Mesothelial cell of epicardium (in vitro differentiated cells): ENCODE data around the gene HAGHL. TPM values are rescaled to one million over a fixed set of nuclear protein-coding genes. Genes with fewer than 3 reads are reported as not detected.

Experiments used
- DNase-seq, 2 experiments: peaks; one replicate each; pipeline ENCODE4 v3.0.0; 2021; ENCODE audit warnings: low spot score in 2 of 2; ENCODE audit not compliant: unreplicated experiment in 2 of 2
- H3K27ac Mint-ChIP-seq: 2 replicates; pipeline ENCODE4 v1.8.0; 2021; ENCODE audit warnings: mixed read lengths
- H3K27me3 Mint-ChIP-seq: 2 replicates; pipeline ENCODE4 v1.8.0; 2021; ENCODE audit warnings: low read depth, mixed read lengths
- H3K36me3 Mint-ChIP-seq: 2 replicates; pipeline ENCODE4 v1.8.0; 2021; ENCODE audit warnings: mixed read lengths
- H3K4me1 Mint-ChIP-seq: 2 replicates; pipeline ENCODE4 v1.8.0; 2021; ENCODE audit warnings: mixed read lengths
- H3K4me3 Mint-ChIP-seq: 2 replicates; pipeline ENCODE4 v1.8.0; 2021; ENCODE audit warnings: mild to moderate bottlenecking, moderate library complexity, mixed read lengths
- H3K9me3 Mint-ChIP-seq: 2 replicates; pipeline ENCODE4 v1.8.0; 2021; ENCODE audit warnings: mixed read lengths
- microRNA-seq: library from miRNA; unstranded; fragments of <30 nt; microRNA quantifications from one replicate; pipeline ENCODE4 v1.2.0, GENCODE V29; 2021; ENCODE audit warnings: inconsistent platforms, mixed read lengths
- total RNA-seq: library from RNA; stranded (reverse); gene quantifications from 3 replicates; pipeline ENCODE4 v1.2.1, GENCODE V29; 2021
- TF ChIP-seq, protein P1 (sequence below): fragments of 200-600 bp; sonication (generic); IDR thresholded peaks from one replicate; pipeline ENCODE4 v1.5.0; 2021; ENCODE audit warnings: antibody characterized with exemption; ENCODE audit not compliant: unreplicated experiment

HAGHL gene
- total RNA-seq, 1 donor from 2014 or later: 6.4 TPM

DNA sequence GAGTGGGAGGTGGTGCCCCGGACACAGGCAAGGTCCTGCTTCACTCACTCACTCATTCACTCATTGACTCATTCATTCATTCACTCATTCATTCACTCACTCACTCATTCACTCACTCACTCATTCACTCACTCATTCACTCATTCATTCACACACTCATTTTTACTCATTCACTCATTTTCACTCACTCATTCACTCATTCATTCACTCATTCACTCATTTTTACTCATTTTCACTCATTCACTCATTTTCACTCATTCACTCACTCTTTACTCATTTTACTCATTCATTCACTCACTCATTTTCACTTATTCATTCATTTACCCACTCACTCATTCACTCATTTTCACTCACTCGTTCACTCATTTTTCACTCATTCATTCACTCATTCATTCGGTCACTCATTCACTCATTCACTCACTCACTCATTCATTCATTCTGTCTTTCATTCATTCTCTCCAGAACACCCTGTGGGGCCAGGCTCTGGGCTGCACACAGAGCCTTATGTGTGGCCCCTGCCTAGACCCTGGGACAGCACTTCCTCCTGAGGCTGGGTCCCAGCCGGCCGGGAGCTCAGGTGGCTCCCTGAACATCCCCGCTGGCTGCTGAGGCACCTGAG is 52.1 kb downstream of the HAGHL start:
- TF ChIP-seq, protein P1, sequence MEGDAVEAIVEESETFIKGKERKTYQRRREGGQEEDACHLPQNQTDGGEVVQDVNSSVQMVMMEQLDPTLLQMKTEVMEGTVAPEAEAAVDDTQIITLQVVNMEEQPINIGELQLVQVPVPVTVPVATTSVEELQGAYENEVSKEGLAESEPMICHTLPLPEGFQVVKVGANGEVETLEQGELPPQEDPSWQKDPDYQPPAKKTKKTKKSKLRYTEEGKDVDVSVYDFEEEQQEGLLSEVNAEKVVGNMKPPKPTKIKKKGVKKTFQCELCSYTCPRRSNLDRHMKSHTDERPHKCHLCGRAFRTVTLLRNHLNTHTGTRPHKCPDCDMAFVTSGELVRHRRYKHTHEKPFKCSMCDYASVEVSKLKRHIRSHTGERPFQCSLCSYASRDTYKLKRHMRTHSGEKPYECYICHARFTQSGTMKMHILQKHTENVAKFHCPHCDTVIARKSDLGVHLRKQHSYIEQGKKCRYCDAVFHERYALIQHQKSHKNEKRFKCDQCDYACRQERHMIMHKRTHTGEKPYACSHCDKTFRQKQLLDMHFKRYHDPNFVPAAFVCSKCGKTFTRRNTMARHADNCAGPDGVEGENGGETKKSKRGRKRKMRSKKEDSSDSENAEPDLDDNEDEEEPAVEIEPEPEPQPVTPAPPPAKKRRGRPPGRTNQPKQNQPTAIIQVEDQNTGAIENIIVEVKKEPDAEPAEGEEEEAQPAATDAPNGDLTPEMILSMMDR: no peak
- no peaks in the 10 kb centered on the region for H3K9me3 Mint-ChIP-seq
- H3K27ac Mint-ChIP-seq: no peak overlapping the region
- H3K36me3 Mint-ChIP-seq: no peaks in the 10 kb centered on the region
- peaks cover 12% of the 10 kb centered on the region for H3K27me3 Mint-ChIP-seq
- DNase-seq: no peak
- peaks cover 4% of the 10 kb centered on the region for H3K4me1 Mint-ChIP-seq
- H3K4me3 Mint-ChIP-seq: no peak overlapping the region

Small RNA genes lying within 50 kb of the gene (microRNA-seq; reads per million reads assigned to microRNA genes)
- not detected for gene MIR662

Other genes starting within 250 kb of the HAGHL start
- 48.2 to 49.1 TPM (median 48.7 TPM) in 3 replicates for gene CAPN15, start 199.4 kb upstream of the HAGHL start, total RNA-seq
- gene PRR35, start 166.7 kb upstream of the HAGHL start, total RNA-seq: 0.25 TPM in 1 of 3 replicates, not detected in the others
- gene NHLRC4, start 160.1 kb upstream of the HAGHL start, total RNA-seq: 2.3 to 3.0 TPM (median 2.7 TPM) in 3 replicates
- 78.5 to 86.7 TPM (median 84.8 TPM) in 3 replicates for gene PIGQ, start 157.1 kb upstream of the HAGHL start, total RNA-seq
- 23.2 to 26.2 TPM (median 25.5 TPM) in 3 replicates for gene RAB40C, start 137.0 kb upstream of the HAGHL start, total RNA-seq
- gene WFIKKN1, start 96.1 kb upstream of the HAGHL start, total RNA-seq: 0.47 to 0.94 TPM (median 0.84 TPM) in 3 replicates
- gene METTL26, start 90.8 kb upstream of the HAGHL start, total RNA-seq: 72.1 to 74.0 TPM (median 73.2 TPM) in 3 replicates
- 20.5 to 24.6 TPM (median 21.7 TPM) in 3 replicates for gene MCRIP2, start 85.3 kb upstream of the HAGHL start, total RNA-seq
- 75.9 to 86.9 TPM (median 77.2 TPM) in 3 replicates for gene WDR90, start 77.7 kb upstream of the HAGHL start, total RNA-seq
- 190 to 207 TPM (median 194 TPM) in 3 replicates for gene RHOT2, start 59.0 kb upstream of the HAGHL start, total RNA-seq
- 5.9 to 6.1 TPM (median 6.0 TPM) in 3 replicates for gene RHBDL1, start 51.4 kb upstream of the HAGHL start, total RNA-seq
- 69.4 to 79.9 TPM (median 72.5 TPM) in 3 replicates for gene STUB1, start 46.7 kb upstream of the HAGHL start, total RNA-seq
- gene JMJD8, start 42.8 kb upstream of the HAGHL start, total RNA-seq: 46.1 to 51.2 TPM (median 46.5 TPM) in 3 replicates
- 20.6 to 22.8 TPM (median 21.9 TPM) in 3 replicates for gene WDR24, start 36.7 kb upstream of the HAGHL start, total RNA-seq
- gene FBXL16, start 21.3 kb upstream of the HAGHL start, total RNA-seq: 0.18 to 0.85 TPM (median 0.23 TPM) in 3 replicates
- gene METRN, start 12.0 kb upstream of the HAGHL start, total RNA-seq: 12.8 to 15.3 TPM (median 15.1 TPM) in 3 replicates
- gene ANTKMT, start 6.0 kb upstream of the HAGHL start, total RNA-seq: 26.2 to 33.8 TPM (median 27.5 TPM) in 3 replicates
- 2.5 to 3.2 TPM (median 2.7 TPM) in 3 replicates for gene CCDC78, start 663 bp upstream of the HAGHL start, total RNA-seq
- gene CIAO3, start 13.9 kb downstream of the HAGHL start, total RNA-seq: 39.9 to 46.0 TPM (median 45.1 TPM) in 3 replicates
- gene MSLN, start 33.6 kb downstream of the HAGHL start, total RNA-seq: 5.0 to 5.8 TPM (median 5.7 TPM) in 3 replicates
- gene RPUSD1, start 61.3 kb downstream of the HAGHL start, total RNA-seq: 21.5 to 23.0 TPM (median 21.9 TPM) in 3 replicates
- 85.6 to 89.2 TPM (median 87.5 TPM) in 3 replicates for gene CHTF18, start 61.5 kb downstream of the HAGHL start, total RNA-seq
- gene GNG13, start 73.6 kb downstream of the HAGHL start, total RNA-seq: not detected in 3 replicates
- 33.1 to 38.1 TPM (median 37.4 TPM) in 3 replicates for gene LMF1, start 243.9 kb downstream of the HAGHL start, total RNA-seq